Neural progenitor cell (in vitro differentiated cells): Measurements from ENCODE around the gene KLF4. TPM values are rescaled to one million over a fixed set of nuclear protein-coding genes. Genes with fewer than 3 reads are reported as not detected.

ENCODE experiments used
- DNase-seq: peaks from one replicate; pipeline ENCODE4 v3.0.0-alpha.2; 2016; ENCODE audit warnings: low spot score
- H2AFZ ChIP-seq: fragments of 200-600 bp; sonication (generic); replicated peaks from 2 replicates; pipeline ENCODE4 v1.6.1; 2016; ENCODE audit warnings: antibody characterized with exemption
- H3F3A ChIP-seq: fragments of 200-600 bp; sonication (generic); 2 replicates; pipeline ENCODE4 v1.6.1; 2016; ENCODE audit warnings: antibody characterized with exemption, low read depth
- H3K27ac ChIP-seq: fragments of 200-600 bp; sonication (generic); 2 replicates; pipeline ENCODE4 v1.5.1; 2016; ENCODE audit warnings: mild to moderate bottlenecking
- H3K27me3 ChIP-seq: fragments of 200-600 bp; sonication (generic); 2 replicates; pipeline ENCODE4 v1.6.1; 2016; ENCODE audit warnings: mild to moderate bottlenecking, moderate library complexity
- H3K36me3 ChIP-seq: fragments of 200-600 bp; sonication (generic); 2 replicates; pipeline ENCODE4 v1.5.1; 2016
- H3K4me1 ChIP-seq: fragments of 200-600 bp; sonication (generic); 2 replicates; pipeline ENCODE4 v1.6.1; 2016; ENCODE audit warnings: mixed run types
- H3K4me2 ChIP-seq: fragments of 200-600 bp; sonication (generic); 2 replicates; pipeline ENCODE4 v1.6.1; 2016
- H3K4me3 ChIP-seq: fragments of 200-600 bp; sonication (generic); 2 replicates; pipeline ENCODE4 v1.5.1; 2016
- H3K79me2 ChIP-seq: fragments of 200-600 bp; sonication (generic); 2 replicates; pipeline ENCODE4 v1.6.1; 2016; ENCODE audit warnings: low read depth
- H3K9ac ChIP-seq: fragments of 200-600 bp; sonication (generic); 2 replicates; pipeline ENCODE4 v1.6.1; 2016
- H3K9me3 ChIP-seq: fragments of 200-600 bp; sonication (generic); 2 replicates; pipeline ENCODE4 v1.5.1; 2016; ENCODE audit warnings: low read depth
- H4K20me1 ChIP-seq: fragments of 200-600 bp; sonication (generic); 2 replicates; pipeline ENCODE4 v1.6.1; 2016; ENCODE audit warnings: low read depth
- H3K27ac Mint-ChIP-seq: 3 replicates; pipeline ENCODE4 v1.8.0; 2021; ENCODE audit warnings: mixed read lengths
- H3K27me3 Mint-ChIP-seq: 2 replicates; pipeline ENCODE4 v1.8.0; 2022; ENCODE audit warnings: low read depth, mild to moderate bottlenecking, inconsistent platforms, moderate library complexity, mixed read lengths; ENCODE audit not compliant: insufficient read depth
- H3K36me3 Mint-ChIP-seq: 3 replicates; pipeline ENCODE4 v1.8.0; 2021; ENCODE audit warnings: mixed read lengths
- H3K4me1 Mint-ChIP-seq: 3 replicates; pipeline ENCODE4 v1.8.0; 2021; ENCODE audit warnings: mixed read lengths
- H3K4me3 Mint-ChIP-seq: 3 replicates; pipeline ENCODE4 v1.8.0; 2021; ENCODE audit warnings: mild to moderate bottlenecking, moderate library complexity, mixed read lengths
- H3K9me3 Mint-ChIP-seq: 3 replicates; pipeline ENCODE4 v1.8.0; 2020; ENCODE audit warnings: mixed read lengths
- EZH2 ChIP-seq: fragments of 200-600 bp; sonication (generic); IDR thresholded peaks from 2 replicates; pipeline ENCODE4 v1.6.1; 2017; ENCODE audit warnings: antibody characterized with exemption, mild to moderate bottlenecking, moderate library complexity
- EZH2phosphoT487 ChIP-seq: fragments of 200-600 bp; sonication (generic); IDR thresholded peaks from 2 replicates; pipeline ENCODE4 v1.6.1; 2017; ENCODE audit warnings: antibody characterized with exemption
- small RNA-seq: library from RNA; depleted of rRNA; stranded (forward); fragments of <200 nt; gene quantifications from one replicate; pipeline ENCODE3, GENCODE V24; 2015
- total RNA-seq: library from RNA; depleted of rRNA; stranded (reverse); fragments of >200 nt; gene quantifications from 2 replicates; pipeline ENCODE4 v1.2.3, GENCODE V29; 2015; ENCODE audit warnings: low replicate concordance
- TF ChIP-seq, protein P1 (sequence below): fragments of 200-600 bp; sonication (generic); IDR thresholded peaks from 2 replicates; pipeline ENCODE4 v1.5.1; 2017; ENCODE audit warnings: antibody characterized with exemption, mild to moderate bottlenecking

The KLF4 gene
- total RNA-seq, 1 donor from 2014 or later: 0.51 TPM

GRCh38 chr9:107435415-107435814 is 54.2 kb downstream of the KLF4 start:
- Histone ChIP-seq H2AFZ (peak overlapping the region; percentile 17), H3K79me2 (no peaks in the 10 kb centered on the region), H3K36me3 (no peaks in the 10 kb centered on the region), H3K9me3 (no peaks in the 10 kb centered on the region), H3K4me2 (no peak overlapping the region), H3F3A (peaks cover 16% of the 10 kb centered on the region), H3K9ac (no peak overlapping the region), H3K27me3 (no peaks in the 10 kb centered on the region), H3K27ac (no peak overlapping the region), H4K20me1 (no peaks in the 10 kb centered on the region), H3K4me3 (no peak overlapping the region), H3K4me1 (peaks cover 26% of the 10 kb centered on the region)
- Mint-ChIP-seq H3K27ac (no peak overlapping the region), H3K27me3 (peaks cover 9% of the 10 kb centered on the region), H3K4me1 (peaks cover 9% of the 10 kb centered on the region), H3K9me3 (no peaks in the 10 kb centered on the region), H3K36me3 (no peaks in the 10 kb centered on the region), H3K4me3 (no peak overlapping the region)
- DNase-seq: no peak
- TF ChIP-seq, protein P1, sequence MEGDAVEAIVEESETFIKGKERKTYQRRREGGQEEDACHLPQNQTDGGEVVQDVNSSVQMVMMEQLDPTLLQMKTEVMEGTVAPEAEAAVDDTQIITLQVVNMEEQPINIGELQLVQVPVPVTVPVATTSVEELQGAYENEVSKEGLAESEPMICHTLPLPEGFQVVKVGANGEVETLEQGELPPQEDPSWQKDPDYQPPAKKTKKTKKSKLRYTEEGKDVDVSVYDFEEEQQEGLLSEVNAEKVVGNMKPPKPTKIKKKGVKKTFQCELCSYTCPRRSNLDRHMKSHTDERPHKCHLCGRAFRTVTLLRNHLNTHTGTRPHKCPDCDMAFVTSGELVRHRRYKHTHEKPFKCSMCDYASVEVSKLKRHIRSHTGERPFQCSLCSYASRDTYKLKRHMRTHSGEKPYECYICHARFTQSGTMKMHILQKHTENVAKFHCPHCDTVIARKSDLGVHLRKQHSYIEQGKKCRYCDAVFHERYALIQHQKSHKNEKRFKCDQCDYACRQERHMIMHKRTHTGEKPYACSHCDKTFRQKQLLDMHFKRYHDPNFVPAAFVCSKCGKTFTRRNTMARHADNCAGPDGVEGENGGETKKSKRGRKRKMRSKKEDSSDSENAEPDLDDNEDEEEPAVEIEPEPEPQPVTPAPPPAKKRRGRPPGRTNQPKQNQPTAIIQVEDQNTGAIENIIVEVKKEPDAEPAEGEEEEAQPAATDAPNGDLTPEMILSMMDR: no peak
- TF ChIP-seq EZH2 (no peak), EZH2phosphoT487 (no peak)

Small RNA genes lying within 50 kb of the gene (small RNA-seq; reads per million reads assigned to genes)
- not detected for gene HMGN2P32
- not detected for gene RNU6-492P

Other genes with a start within 250 kb of the KLF4 start
- 149 and 178 TPM in 2 replicates for gene RAD23B, start 206.5 kb downstream of the KLF4 start, total RNA-seq